Stimulated activated CD4-positive, alpha-beta T cell treated with anti-CD3 and anti-CD28 coated beads, Interleukin-15, amount 100 ng/mL, for 1 hour (primary cell): ENCODE data around the gene NEURL4.

Source experiments
- DNase-seq, 2 donors: peaks; one replicate each; pipeline ENCODE4 v3.0.0-alpha.2; 2020; ENCODE audit warnings: low read depth in 1 of 2, low spot score in 1 of 2

The NEURL4 gene

DNA sequence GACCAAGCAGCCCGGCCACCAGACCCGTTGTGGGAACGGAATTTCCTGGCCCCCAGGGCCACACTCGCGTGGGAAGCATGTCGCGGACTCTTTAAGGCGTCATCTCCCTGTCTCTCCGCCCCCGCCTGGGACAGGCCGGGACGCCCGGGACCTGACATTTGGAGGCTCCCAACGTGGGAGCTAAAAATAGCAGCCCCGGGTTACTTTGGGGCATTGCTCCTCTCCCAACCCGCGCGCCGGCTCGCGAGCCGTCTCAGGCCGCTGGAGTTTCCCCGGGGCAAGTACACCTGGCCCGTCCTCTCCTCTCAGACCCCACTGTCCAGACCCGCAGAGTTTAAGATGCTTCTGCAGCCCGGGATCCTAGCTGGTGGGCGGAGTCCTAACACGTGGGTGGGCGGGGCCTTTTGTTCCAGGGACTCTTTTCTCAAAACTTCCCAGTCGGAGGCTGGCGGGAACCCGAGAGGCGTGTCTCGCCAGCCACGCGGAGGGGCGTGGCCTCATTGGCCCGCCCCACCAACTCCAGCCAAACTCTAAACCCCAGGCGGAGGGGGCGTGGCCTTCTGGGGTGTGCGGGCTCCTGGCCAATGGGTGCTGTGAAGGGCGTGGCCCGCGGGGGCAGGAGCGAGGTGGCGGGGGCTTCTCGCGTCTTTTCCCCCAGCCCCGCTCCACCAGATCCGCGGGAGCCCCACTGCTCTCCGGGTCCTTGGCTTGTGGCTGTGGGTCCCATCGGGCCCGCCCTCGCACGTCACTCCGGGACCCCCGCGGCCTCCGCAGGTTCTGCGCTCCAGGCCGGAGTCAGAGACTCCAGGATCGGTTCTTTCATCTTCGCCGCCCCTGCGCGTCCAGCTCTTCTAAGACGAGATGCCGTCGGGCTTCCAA is 47.8 kb downstream of the NEURL4 start, which contains the start of gene SLC2A4:
Gene SLC2A4 (plus strand): TSS at position 645 of the 879 bp plus-strand sequence. CDS start 217 bp downstream, at position 862.
- DNase-seq = peak; percentile 64 to 87

DNA sequence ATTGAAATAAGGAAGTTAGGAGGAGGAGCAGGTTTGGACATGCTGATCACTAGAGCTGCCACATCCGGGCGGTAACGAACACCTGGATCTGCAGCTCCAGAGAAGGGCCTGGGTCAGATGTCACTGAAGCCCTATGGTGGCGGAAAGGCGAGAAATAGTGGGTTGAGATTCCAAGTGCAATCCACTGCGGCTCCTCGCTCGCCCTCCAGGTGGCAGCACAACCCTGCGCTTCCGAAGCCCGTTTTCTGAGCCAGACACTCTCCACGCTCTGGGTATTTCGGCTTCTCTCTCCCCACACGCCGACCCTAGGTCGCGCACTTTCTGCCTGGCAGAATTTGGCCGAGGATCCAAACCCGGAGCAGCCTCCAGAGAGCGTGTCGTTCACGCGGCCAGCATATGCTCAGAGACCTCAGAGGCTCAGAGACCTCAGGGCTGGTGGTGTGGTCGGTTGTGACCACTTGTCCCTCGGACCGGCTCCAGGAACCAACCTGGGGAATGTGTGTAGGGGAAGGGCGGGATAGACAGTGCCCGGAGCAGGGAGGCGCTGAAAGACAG is 48.5 kb downstream of the NEURL4 start:
- peak; percentile 76 to 77 for DNase-seq

DNA sequence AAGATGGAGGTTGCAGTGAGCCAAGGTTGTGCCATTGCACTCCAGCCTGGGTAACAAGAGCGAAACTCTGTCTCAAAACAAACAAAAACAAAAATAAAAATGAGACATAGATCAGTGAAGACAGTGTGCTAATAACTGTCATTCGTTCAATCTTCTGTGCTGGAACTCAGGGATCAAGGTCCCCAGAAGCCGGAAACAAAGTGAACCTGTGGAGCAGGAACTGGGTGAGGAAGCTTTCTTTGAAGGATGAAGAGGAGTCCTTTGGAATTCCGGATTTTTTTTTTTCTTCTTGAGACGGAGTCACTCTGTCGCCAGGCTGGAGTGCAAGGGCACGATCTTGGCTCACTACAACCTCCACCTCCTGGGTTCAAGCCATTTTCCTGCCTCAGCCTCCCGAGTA is 49.7 kb downstream of the NEURL4 start:
- DNase-seq = no peak

DNA sequence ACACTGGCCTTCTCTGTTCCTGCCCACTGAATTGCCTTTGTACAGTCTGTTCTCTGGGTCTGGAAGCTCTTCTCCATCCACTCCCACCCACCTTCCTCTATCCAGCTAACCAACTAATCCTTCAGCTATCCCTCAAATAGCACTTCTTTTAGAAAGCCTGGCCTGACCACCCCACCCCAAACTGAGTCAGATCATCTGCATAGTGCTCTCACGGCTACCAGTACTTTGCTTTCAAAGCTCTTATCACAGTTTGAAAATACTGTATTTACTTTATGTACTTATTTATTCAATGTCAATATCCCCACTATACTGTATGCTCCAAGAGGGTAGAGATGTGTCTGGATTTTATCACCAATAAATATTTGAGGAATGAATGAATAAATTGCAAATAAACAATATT is 62.4 kb downstream of the NEURL4 start:
- DNase-seq = no peak
